HG03460 (cell line): ENCODE results near the gene LTF.

Experiments used
- ATAC-seq: cut with Tn5 transposase; IDR thresholded peaks from one replicate; pipeline ENCODE4 v1.9.1; 2021; ENCODE audit not compliant: unreplicated experiment

Gene LTF

GRCh38 chr3:46470831-46471230 lies 6.1 kb upstream of the LTF start:
- no peak for ATAC-seq

GRCh38 chr3:46469680-46470357 lies 5.1 kb upstream of the LTF start:
- ATAC-seq, result no peak

- ATAC-seq, result no peak
Observed at GRCh38 chr3:46468753-46469600, 4.3 kb upstream of the LTF start.

- ATAC-seq, result no peak
Observed at GRCh38 chr3:46467562-46467961, 2.9 kb upstream of the LTF start.

GRCh38 chr3:46466871-46467403 lies 2.2 kb upstream of the LTF start:
- ATAC-seq, result no peak

- no peak for ATAC-seq
Observed at GRCh38 chr3:46466273-46466672, 1.6 kb upstream of the LTF start.

- no peak for ATAC-seq
Observed at GRCh38 chr3:46465196-46465520, 453 bp upstream of the LTF start.

- no peak for ATAC-seq
Observed at GRCh38 chr3:46463868-46464241, 850 bp downstream of the LTF start.

GRCh38 chr3:46463120-46463867 lies 1.4 kb downstream of the LTF start:
- ATAC-seq, result no peak

- ATAC-seq, result no peak
Observed at GRCh38 chr3:46462511-46462910, 2.2 kb downstream of the LTF start.

- no peak for ATAC-seq
Observed at GRCh38 chr3:46462111-46462510, 2.6 kb downstream of the LTF start.

- ATAC-seq, result no peak
Observed at GRCh38 chr3:46460051-46460450, 4.7 kb downstream of the LTF start.

- no peak for ATAC-seq
Observed at GRCh38 chr3:46456118-46456517, 8.6 kb downstream of the LTF start.

- ATAC-seq, result no peak
Observed at GRCh38 chr3:46455231-46456115, 9.2 kb downstream of the LTF start.

- ATAC-seq, result no peak
Observed at GRCh38 chr3:46454606-46455005, 10.1 kb downstream of the LTF start.

GRCh38 chr3:46454209-46454595 lies 10.5 kb downstream of the LTF start:
- no peak for ATAC-seq

- no peak for ATAC-seq
Observed at GRCh38 chr3:46453526-46454208, 11.0 kb downstream of the LTF start.

GRCh38 chr3:46449755-46450552 lies 14.8 kb downstream of the LTF start:
- ATAC-seq, result no peak

- no peak for ATAC-seq
Observed at GRCh38 chr3:46448721-46449120, 16.0 kb downstream of the LTF start.
